H9 (cell line): ENCODE results near the gene TMEM106C. TPM values are rescaled to one million over a fixed set of nuclear protein-coding genes. Genes with fewer than 3 reads are reported as not detected.

Experiments used
- DNase-seq: peaks from one replicate; pipeline ENCODE4 v3.0.0-alpha.2; 2017
- H2AFZ ChIP-seq: one replicate; pipeline ENCODE4 v1.6.1; 2013; ENCODE audit warnings: mild to moderate bottlenecking, low read length, control low read depth, moderate library complexity
- H2AK5ac ChIP-seq: 2 replicates; pipeline ENCODE4 v1.6.1; 2013; ENCODE audit warnings: low read length, control low read depth, mixed read lengths; ENCODE audit not compliant: insufficient read length
- H2BK120ac ChIP-seq: one replicate; pipeline ENCODE4 v1.6.1; 2013; ENCODE audit warnings: low read depth, mild to moderate bottlenecking, low read length, control low read depth, inconsistent platforms; ENCODE audit not compliant: poor library complexity, severe bottlenecking
- H2BK12ac ChIP-seq: 2 replicates; pipeline ENCODE4 v1.6.1; 2013; ENCODE audit warnings: low read length, control low read depth, mixed read lengths, low read depth; ENCODE audit not compliant: insufficient read length
- H2BK15ac ChIP-seq: 2 replicates; pipeline ENCODE4 v1.6.1; 2013; ENCODE audit warnings: low read depth, low read length, control low read depth
- H2BK20ac ChIP-seq: one replicate; pipeline ENCODE4 v1.6.1; 2013; ENCODE audit warnings: low read depth, mild to moderate bottlenecking, low read length, control low read depth, inconsistent platforms; ENCODE audit not compliant: poor library complexity, severe bottlenecking
- H2BK5ac ChIP-seq: 2 replicates; pipeline ENCODE4 v1.6.1; 2013; ENCODE audit warnings: low read length, control low read depth, mixed read lengths; ENCODE audit not compliant: insufficient read length
- H3K14ac ChIP-seq: 2 replicates; pipeline ENCODE4 v1.6.1; 2013; ENCODE audit warnings: low read length, control low read depth; ENCODE audit not compliant: insufficient read depth
- H3K18ac ChIP-seq: 2 replicates; pipeline ENCODE4 v1.6.1; 2013; ENCODE audit warnings: low read depth, mild to moderate bottlenecking, mixed read lengths, low read length, control low read depth; ENCODE audit not compliant: insufficient read length
- H3K23ac ChIP-seq: 2 replicates; pipeline ENCODE4 v1.6.1; 2013; ENCODE audit warnings: low read length, control low read depth, mixed read lengths, low read depth; ENCODE audit not compliant: insufficient read length
- H3K23me2 ChIP-seq: 2 replicates; pipeline ENCODE4 v1.6.1; 2013; ENCODE audit warnings: low read depth, mild to moderate bottlenecking, mixed read lengths, low read length, control low read depth; ENCODE audit not compliant: insufficient read length, poor library complexity, severe bottlenecking
- H3K27ac ChIP-seq: 2 replicates; pipeline ENCODE4 v1.5.1; 2013; ENCODE audit warnings: low read length, control low read depth, mixed read lengths, low read depth; ENCODE audit not compliant: insufficient read length
- H3K27me3 ChIP-seq: 2 replicates; pipeline ENCODE4 v1.6.1; 2013; ENCODE audit warnings: low read length, control low read depth, inconsistent platforms; ENCODE audit not compliant: insufficient read depth
- H3K4ac ChIP-seq: 2 replicates; pipeline ENCODE4 v1.6.1; 2013; ENCODE audit warnings: low read depth, mild to moderate bottlenecking, control low read depth, inconsistent platforms, low read length, moderate library complexity
- H3K4me1 ChIP-seq: 2 replicates; pipeline ENCODE4 v1.6.1; 2013; ENCODE audit warnings: low read length, control low read depth, inconsistent platforms; ENCODE audit not compliant: insufficient read depth
- H3K4me2 ChIP-seq: 2 replicates; pipeline ENCODE4 v1.6.1; 2013; ENCODE audit warnings: low read length, control low read depth, mixed read lengths; ENCODE audit not compliant: insufficient read length, insufficient read depth
- H3K56ac ChIP-seq: 2 replicates; pipeline ENCODE4 v1.6.1; 2013; ENCODE audit warnings: low read depth, mild to moderate bottlenecking, mixed read lengths, low read length, control low read depth; ENCODE audit not compliant: insufficient read length
- H3K79me1 ChIP-seq: 2 replicates; pipeline ENCODE4 v1.6.1; 2013; ENCODE audit warnings: low read depth, mild to moderate bottlenecking, moderate library complexity, low read length, control low read depth, inconsistent platforms; ENCODE audit not compliant: insufficient read depth, poor library complexity, severe bottlenecking
- H3K79me2 ChIP-seq: 2 replicates; pipeline ENCODE4 v1.6.1; 2013; ENCODE audit warnings: low read length, control low read depth, inconsistent platforms; ENCODE audit not compliant: insufficient read depth
- H3K9ac ChIP-seq: 2 replicates; pipeline ENCODE4 v1.6.1; 2013; ENCODE audit warnings: low read length, control low read depth, mixed read lengths; ENCODE audit not compliant: insufficient read length; ENCODE audit errors: extremely low read depth
- H3K9me3 ChIP-seq: one replicate; pipeline ENCODE4 v1.6.1; 2013; ENCODE audit warnings: low read depth, low read length, inconsistent platforms; ENCODE audit not compliant: control insufficient read depth
- H3T11ph ChIP-seq: one replicate; pipeline ENCODE4 v1.6.1; 2013; ENCODE audit warnings: mild to moderate bottlenecking, low read length, control low read depth, inconsistent platforms
- H4K20me1 ChIP-seq: one replicate; pipeline ENCODE4 v1.6.1; 2013; ENCODE audit not compliant: control insufficient read depth, insufficient read length, insufficient read depth
- H4K5ac ChIP-seq: 2 replicates; pipeline ENCODE4 v1.6.1; 2013; ENCODE audit warnings: low read depth, mild to moderate bottlenecking, mixed read lengths, low read length, control low read depth; ENCODE audit not compliant: insufficient read length
- H4K8ac ChIP-seq: replicated peaks from 2 replicates; pipeline ENCODE4 v1.6.1; 2013; ENCODE audit warnings: low read length, control low read depth, mixed read lengths, low read depth; ENCODE audit not compliant: insufficient read length
- H4K91ac ChIP-seq: 2 replicates; pipeline ENCODE4 v1.6.1; 2013; ENCODE audit warnings: low read depth, mild to moderate bottlenecking, moderate library complexity, mixed read lengths, low read length, control low read depth; ENCODE audit not compliant: insufficient read length
- H3K27ac Mint-ChIP-seq, 3 experiments: 2 replicates in 2 of 3; 3 replicates in 1 of 3; pipeline ENCODE4 v1.8.0; 2020 to 2021; ENCODE audit warnings: mixed read lengths in 3 of 3, mild to moderate bottlenecking in 1 of 3, moderate library complexity in 1 of 3
- H3K27me3 Mint-ChIP-seq: 2 replicates; pipeline ENCODE4 v1.8.0; 2021; ENCODE audit warnings: low read depth, mild to moderate bottlenecking, moderate library complexity, mixed read lengths
- H3K36me3 Mint-ChIP-seq, 3 experiments: 2 replicates in 2 of 3; 3 replicates in 1 of 3; pipeline ENCODE4 v1.8.0; 2020 to 2021; ENCODE audit warnings: low read depth in 3 of 3, mixed read lengths in 3 of 3; ENCODE audit not compliant: insufficient read depth in 1 of 3
- H3K4me1 Mint-ChIP-seq, 2 experiments: 2 replicates each; pipeline ENCODE4 v1.8.0; 2020; ENCODE audit warnings: mixed read lengths in 2 of 2
- H3K4me3 Mint-ChIP-seq, 2 experiments: 2 replicates in 1 of 2; 3 replicates in 1 of 2; pipeline ENCODE4 v1.8.0; 2020 to 2021; ENCODE audit warnings: mild to moderate bottlenecking in 2 of 2, mixed read lengths in 2 of 2, moderate library complexity in 1 of 2
- H3K9me3 Mint-ChIP-seq, 2 experiments: 2 replicates in 1 of 2; 3 replicates in 1 of 2; pipeline ENCODE4 v1.8.0; 2020; ENCODE audit warnings: mild to moderate bottlenecking in 2 of 2, mixed read lengths in 2 of 2, moderate library complexity in 1 of 2
- CTCF ChIP-seq: fragments of 200-600 bp; sonication (generic); conservative IDR thresholded peaks from 3 replicates; pipeline ENCODE4 v1.8.0; 2021; ENCODE audit warnings: antibody characterized with exemption, mild to moderate bottlenecking
- WGBS: extraction: QIAGEN DNeasy Blood & Tissue Kit; methylation state at CpG from one replicate; pipeline ENCODE4 v1.1.7; 2013; ENCODE audit warnings: missing lambda C conversion rate, low lambda C conversion rate, mixed read lengths; ENCODE audit not compliant: insufficient read length; ENCODE audit errors: extremely low coverage; 5-methylcytosine and 5-hydroxymethylcytosine counted together
- total RNA-seq: library from RNA; stranded (reverse); gene quantifications from 2 replicates; pipeline ENCODE4 v1.2.1, GENCODE V29; 2021

TMEM106C gene
- total RNA-seq, 1 experiment from 2014 or later = 43.7 TPM

DNA sequence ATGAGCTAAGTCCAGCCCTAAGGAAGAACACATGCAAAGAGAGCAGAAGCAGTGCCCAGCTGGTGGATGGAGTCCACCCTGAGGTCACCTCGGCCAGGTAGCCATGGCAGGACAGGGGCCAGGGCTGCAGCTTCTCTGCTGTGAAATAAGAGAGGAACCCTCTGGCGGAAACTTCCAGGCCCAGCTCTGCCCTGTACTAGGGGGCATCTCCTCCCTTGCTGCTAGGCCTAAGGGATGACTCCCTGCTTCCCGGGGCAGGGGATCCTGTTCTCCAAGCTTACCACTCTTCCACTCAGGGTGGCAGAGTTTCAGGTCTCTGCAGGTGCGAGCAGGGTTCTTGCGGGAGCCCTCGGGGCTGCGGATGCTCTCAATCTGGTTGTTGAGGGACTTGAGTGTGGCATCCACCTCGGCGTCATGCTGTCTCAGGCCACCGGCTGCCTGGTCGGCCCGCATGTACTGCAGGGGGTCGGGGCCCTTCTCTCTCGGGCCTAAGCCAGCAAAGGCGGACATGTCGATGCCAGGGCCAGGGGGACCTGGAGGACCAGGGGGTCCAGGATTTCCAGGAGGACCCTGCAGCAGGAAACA, 11.7 kb downstream of the TMEM106C start:
- Histone ChIP-seq H2BK120ac (no peak overlapping the region), H2AK5ac (no peak overlapping the region), H4K5ac (no peak overlapping the region), H2BK12ac (no peak overlapping the region), H3K9ac (no peak overlapping the region), H4K20me1 (no peaks in the 10 kb centered on the region), H3K56ac (no peak overlapping the region), H3K23ac (no peak overlapping the region), H2AFZ (no peak overlapping the region), H2BK5ac (no peak overlapping the region), H3K27ac (no peak overlapping the region), H3T11ph (no peak overlapping the region), H3K14ac (no peak overlapping the region), H3K79me2 (no peaks in the 10 kb centered on the region), H4K91ac (no peak overlapping the region), H3K18ac (no peak overlapping the region), H3K4me1 (no peaks in the 10 kb centered on the region), H2BK15ac (no peak overlapping the region), H3K4ac (no peak overlapping the region), H3K9me3 (no peaks in the 10 kb centered on the region), H4K8ac (no peak overlapping the region), H3K4me2 (no peak overlapping the region), H3K23me2 (no peaks in the 10 kb centered on the region), H3K27me3 (no peaks in the 10 kb centered on the region), H2BK20ac (no peak overlapping the region), H3K79me1 (no peaks in the 10 kb centered on the region)
- peaks cover under 1% of the 10 kb centered on the region in 2 experiments; a peak in 2 of 4 replicates for H3K4me1 Mint-ChIP-seq
- H3K27ac Mint-ChIP-seq = no peak overlapping the region; a peak in 1 of 7 replicates
- H3K36me3 Mint-ChIP-seq = peaks cover 0 to 5% (median 0%) of the 10 kb centered on the region in 3 experiments; a peak in 2 of 7 replicates
- peaks cover 69% of the 10 kb centered on the region for H3K27me3 Mint-ChIP-seq
- WGBS = no CpG with 5 or more reads among the region's 16 CpGs
- no peak for DNase-seq
- no peak for TF ChIP-seq CTCF
- no peak overlapping the region for H3K4me3 Mint-ChIP-seq
- no peaks in the 10 kb centered on the region for H3K9me3 Mint-ChIP-seq
